Peyer's patch (tissue), 4 donors: Measurements from ENCODE around the gene MKNK1. TPM values are rescaled to one million over a fixed set of nuclear protein-coding genes. Genes with fewer than 3 reads are reported as not detected.
A peak's percentile ranks its signal among the peaks of the same experiment; 100 is the strongest.

Source experiments
- DNase-seq, 3 donors: peaks; one replicate each; pipeline ENCODE4 v3.0.0-alpha.2; 2017 to 2019
- H3K27ac ChIP-seq, 4 donors: fragments of 200-600 bp; sonication (generic); one replicate each; pipeline ENCODE4 v1.5.1; 2016 to 2019
- H3K27me3 ChIP-seq, 2 donors: fragments of 200-600 bp; sonication (generic); one replicate each; pipeline ENCODE4 v1.5.1; 2019
- H3K36me3 ChIP-seq, 3 donors: fragments of 200-600 bp; sonication (generic); one replicate each; pipeline ENCODE4 v1.5.1; 2016 to 2019
- H3K4me1 ChIP-seq, 4 donors: fragments of 200-600 bp; sonication (generic); one replicate each; pipeline ENCODE4 v1.5.1; 2016 to 2019
- H3K4me3 ChIP-seq, 4 donors: fragments of 200-600 bp; sonication (generic); 1 replicate in 3 of 4; 2 replicates in 1 of 4; pipeline ENCODE4 v1.5.1; 2016 to 2019; ENCODE audit warnings: mild to moderate bottlenecking in 1 of 4
- H3K9me3 ChIP-seq, 4 donors: fragments of 200-600 bp; sonication (generic); one replicate each; pipeline ENCODE4 v1.5.1; 2016 to 2019; ENCODE audit warnings: mild to moderate bottlenecking in 1 of 4
- POLR2A ChIP-seq, 2 donors: fragments of 450-650 bp; IDR thresholded peaks; one replicate each; pipeline ENCODE4 v1.5.1; 2017; ENCODE audit warnings: antibody characterized with exemption in 2 of 2, mild to moderate bottlenecking in 2 of 2, moderate library complexity in 2 of 2
- total RNA-seq, 4 donors: library from RNA; depleted of rRNA; stranded (reverse); fragments of >200 nt; gene quantifications; one replicate each; pipeline ENCODE4 v1.1.0, GENCODE V29; 2016
- TF ChIP-seq, protein P1 (sequence below), 6 experiments: fragments of 450-650 bp in 4 of 6; fragments of 200-600 bp in 2 of 6; sonication (generic) in 1 of 6; IDR thresholded peaks; one replicate each; pipeline ENCODE4 v1.5.1; 2017 to 2019; ENCODE audit warnings: antibody characterized with exemption in 6 of 6, mild to moderate bottlenecking in 3 of 6, moderate library complexity in 1 of 6

The MKNK1 gene
- total RNA-seq, 4 donors from 2014 or later, result 51.3 to 134 (median 94.2) TPM

DNA sequence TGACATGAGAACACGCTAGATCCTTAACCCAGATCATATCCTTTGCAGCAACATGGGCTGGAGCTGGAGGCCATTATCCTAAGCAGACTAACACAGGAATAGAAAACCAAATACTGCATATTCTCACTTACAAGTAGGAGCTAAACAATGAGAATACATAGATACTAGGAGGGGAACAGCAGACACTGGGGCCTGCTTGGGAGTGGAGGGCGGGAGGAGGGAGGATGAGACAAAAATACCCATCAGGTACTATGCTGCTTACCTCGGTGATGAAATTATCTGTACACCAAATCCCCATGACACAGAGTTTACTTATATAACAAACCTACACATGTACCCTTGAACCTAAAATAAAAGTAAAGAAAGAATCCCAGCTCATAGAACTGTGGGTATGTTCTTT, 13.8 kb upstream of the MKNK1 start:
- no peak overlapping the region for H3K4me3 ChIP-seq
- H3K9me3 ChIP-seq, result no peaks in the 10 kb centered on the region
- no peaks in the 10 kb centered on the region for H3K27me3 ChIP-seq
- no peak for DNase-seq
- peaks cover 0 to 45% (median 9%) of the 10 kb centered on the region in 4 donors for H3K4me1 ChIP-seq
- TF ChIP-seq POLR2A (IDR thresholded peaks at IDR 0.05), result no peak
- TF ChIP-seq, protein P1, sequence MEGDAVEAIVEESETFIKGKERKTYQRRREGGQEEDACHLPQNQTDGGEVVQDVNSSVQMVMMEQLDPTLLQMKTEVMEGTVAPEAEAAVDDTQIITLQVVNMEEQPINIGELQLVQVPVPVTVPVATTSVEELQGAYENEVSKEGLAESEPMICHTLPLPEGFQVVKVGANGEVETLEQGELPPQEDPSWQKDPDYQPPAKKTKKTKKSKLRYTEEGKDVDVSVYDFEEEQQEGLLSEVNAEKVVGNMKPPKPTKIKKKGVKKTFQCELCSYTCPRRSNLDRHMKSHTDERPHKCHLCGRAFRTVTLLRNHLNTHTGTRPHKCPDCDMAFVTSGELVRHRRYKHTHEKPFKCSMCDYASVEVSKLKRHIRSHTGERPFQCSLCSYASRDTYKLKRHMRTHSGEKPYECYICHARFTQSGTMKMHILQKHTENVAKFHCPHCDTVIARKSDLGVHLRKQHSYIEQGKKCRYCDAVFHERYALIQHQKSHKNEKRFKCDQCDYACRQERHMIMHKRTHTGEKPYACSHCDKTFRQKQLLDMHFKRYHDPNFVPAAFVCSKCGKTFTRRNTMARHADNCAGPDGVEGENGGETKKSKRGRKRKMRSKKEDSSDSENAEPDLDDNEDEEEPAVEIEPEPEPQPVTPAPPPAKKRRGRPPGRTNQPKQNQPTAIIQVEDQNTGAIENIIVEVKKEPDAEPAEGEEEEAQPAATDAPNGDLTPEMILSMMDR (IDR thresholded peaks at IDR 0.05), result no peak
- H3K36me3 ChIP-seq, result peaks cover 0 to 3% (median 0%) of the 10 kb centered on the region in 3 donors
- no peak overlapping the region for H3K27ac ChIP-seq

DNA sequence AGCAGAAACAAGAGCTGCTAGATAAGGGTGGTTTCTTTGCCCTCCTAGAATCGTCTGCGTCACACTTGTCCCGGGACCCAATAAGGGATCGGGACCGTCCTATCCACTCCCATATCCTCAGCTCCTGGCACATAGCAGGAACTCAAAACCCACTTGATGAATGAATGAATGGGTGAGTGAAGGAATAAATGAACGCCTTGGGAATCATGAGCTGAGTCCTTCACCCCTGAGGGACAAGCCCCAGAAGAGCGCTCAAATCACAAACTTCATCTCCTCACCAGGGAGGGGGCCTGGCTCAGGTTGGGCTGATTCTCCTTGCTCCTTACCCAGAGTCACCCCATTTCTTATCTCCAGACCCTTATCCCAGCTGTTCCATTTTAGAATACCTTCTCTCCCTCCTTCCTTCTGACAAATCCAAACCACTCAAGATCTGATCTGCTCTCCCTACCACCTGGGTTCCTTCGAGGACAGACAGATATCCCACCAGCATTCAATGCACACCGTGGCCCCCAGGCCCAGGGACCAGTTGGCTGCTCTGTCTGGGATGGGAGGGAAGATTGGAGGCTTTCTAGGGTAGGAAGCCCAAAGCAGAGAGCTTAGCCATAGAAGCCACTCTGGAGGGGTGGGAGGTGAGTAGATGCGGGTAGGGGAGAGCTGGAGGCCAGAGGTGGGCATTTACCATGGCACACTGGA, 13.2 kb upstream of the MKNK1 start:
- peaks cover 0 to 9% (median 0%) of the 10 kb centered on the region in 3 donors for H3K36me3 ChIP-seq
- no peaks in the 10 kb centered on the region for H3K9me3 ChIP-seq
- H3K27me3 ChIP-seq, result no peaks in the 10 kb centered on the region
- peaks cover 0 to 44% (median 9%) of the 10 kb centered on the region in 4 donors for H3K4me1 ChIP-seq
- peak overlapping the region; percentile 83 to 95 (median 92) for H3K27ac ChIP-seq
- H3K4me3 ChIP-seq, result peak overlapping the region; percentile 63 to 98 (median 76)
- TF ChIP-seq, protein P1 (IDR thresholded peaks at IDR 0.05), result no peak
- TF ChIP-seq POLR2A (IDR thresholded peaks at IDR 0.05), result no peak
- peak in 1 of 3 donors; percentile 29 for DNase-seq

DNA sequence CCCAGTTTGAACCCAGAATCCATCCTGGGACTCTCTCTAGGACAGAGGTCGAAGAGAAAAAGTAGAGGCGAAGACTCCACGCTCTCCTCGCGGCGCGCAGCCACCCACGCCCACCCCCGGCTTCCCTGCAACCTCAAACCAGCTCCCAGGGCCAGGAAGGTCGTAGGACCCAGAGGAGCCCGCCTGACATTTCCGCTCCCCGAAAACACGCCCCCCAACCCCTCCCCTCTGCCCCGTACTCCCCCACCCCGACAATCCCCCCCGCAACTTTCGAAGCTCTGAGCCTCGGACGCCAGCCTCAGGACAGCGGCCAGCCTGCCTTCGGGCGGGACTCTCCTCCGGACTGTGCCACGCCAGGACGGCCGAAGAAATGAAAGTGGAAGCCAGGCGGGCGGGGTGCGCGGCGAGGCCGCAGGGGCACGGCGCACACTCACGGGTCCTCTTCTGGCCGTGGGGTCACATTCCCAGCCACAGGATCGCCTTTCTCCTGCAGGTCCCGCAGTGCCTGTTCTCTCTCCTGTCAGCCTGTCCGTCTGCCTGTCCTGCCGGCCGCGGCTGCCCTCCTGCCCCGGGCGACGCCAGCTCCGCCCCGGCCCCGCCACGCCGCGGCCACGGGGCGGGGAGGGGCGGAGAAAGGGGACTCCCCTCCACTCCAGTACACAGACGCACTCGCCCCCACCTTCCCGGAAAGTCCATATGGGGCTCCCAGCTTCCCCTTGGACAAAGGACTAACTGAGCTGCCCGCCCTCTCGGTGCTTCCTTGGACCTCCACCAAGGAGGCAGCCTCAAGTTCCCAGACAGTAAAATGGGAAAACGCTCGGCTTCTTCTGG, 12.4 kb upstream of the MKNK1 start, which contains the start of gene MOB3C:
TSS of gene MOB3C (minus strand) at position 535 of the 831 bp plus-strand sequence. CDS start 3,490 bp downstream, outside the sequence.
- peaks cover 0 to 51% (median 9%) of the 10 kb centered on the region in 4 donors for H3K4me1 ChIP-seq
- peak within 1 kb of the TSS; percentile 63 to 98 (median 76) for H3K4me3 ChIP-seq
- H3K27me3 ChIP-seq, result no peaks in the 10 kb centered on the region
- no peaks in the 10 kb centered on the region for H3K9me3 ChIP-seq
- peak; percentile 74 to 88 (median 86) for DNase-seq
- peak within 1 kb of the TSS; percentile 83 to 95 (median 92) for H3K27ac ChIP-seq
- peak; percentile 60 to 69 for TF ChIP-seq POLR2A (IDR thresholded peaks at IDR 0.05)
- TF ChIP-seq, protein P1 (IDR thresholded peaks at IDR 0.05), result peak in 2 of 6 experiments; percentile 3 to 8
- H3K36me3 ChIP-seq, result peaks cover 0 to 15% (median 0%) of the 10 kb centered on the region in 3 donors

DNA sequence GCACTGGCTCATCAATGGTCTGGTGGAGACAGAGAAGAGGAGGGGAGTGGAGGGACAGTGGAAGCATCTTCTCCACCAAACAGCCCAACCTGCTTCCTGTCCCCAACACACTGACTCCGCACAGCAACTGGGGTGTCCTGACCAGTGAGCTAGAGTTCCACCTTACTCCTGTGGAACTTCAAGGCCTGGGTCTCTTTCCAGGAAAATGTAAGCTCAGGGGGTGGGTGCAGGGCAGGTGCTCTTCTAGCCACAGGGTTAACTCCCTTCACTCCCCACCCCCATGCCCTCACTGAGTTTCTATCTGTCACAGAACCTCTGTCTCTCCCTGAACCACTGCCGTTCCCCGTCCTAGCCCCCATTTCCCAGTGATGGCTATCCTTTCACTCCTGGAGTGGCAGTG, 11.7 kb upstream of the MKNK1 start:
- Histone ChIP-seq H3K4me3 (peak overlapping the region; percentile 63 to 98 (median 76)), H3K27me3 (no peaks in the 10 kb centered on the region), H3K4me1 (peaks cover 0 to 51% (median 9%) of the 10 kb centered on the region in 4 donors), H3K27ac (peak overlapping the region; percentile 83 to 95 (median 92)), H3K9me3 (no peaks in the 10 kb centered on the region), H3K36me3 (peaks cover 0 to 15% (median 0%) of the 10 kb centered on the region in 3 donors)
- TF ChIP-seq, protein P1 (IDR thresholded peaks at IDR 0.05), result no peak
- no peak for TF ChIP-seq POLR2A (IDR thresholded peaks at IDR 0.05)
- peak in 1 of 3 donors; percentile 48 for DNase-seq

DNA sequence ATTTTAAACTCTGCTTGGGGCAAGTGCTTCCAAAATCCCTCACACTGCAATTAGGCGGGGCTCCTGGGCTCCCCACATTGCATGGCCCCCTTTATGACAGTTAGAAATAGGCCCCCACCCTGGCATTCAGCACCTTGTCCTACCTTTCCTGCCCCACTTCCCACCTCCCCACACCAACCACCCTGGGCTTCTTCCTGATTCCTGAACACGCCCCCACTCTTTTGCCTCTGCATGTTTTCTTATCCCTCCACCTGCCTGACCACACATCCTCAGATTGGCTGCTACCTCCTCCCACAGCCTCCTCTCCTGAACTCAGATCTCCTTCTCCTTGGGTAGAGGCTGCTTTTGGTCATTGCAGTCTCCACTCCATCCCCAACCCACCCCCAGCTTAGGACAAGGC, 11.0 kb upstream of the MKNK1 start:
- peak overlapping the region in 1 of 4 donors; percentile 28 for H3K27ac ChIP-seq
- no peaks in the 10 kb centered on the region for H3K27me3 ChIP-seq
- H3K4me3 ChIP-seq, result peak overlapping the region in 2 of 4 donors; percentile 63 to 79
- TF ChIP-seq POLR2A (IDR thresholded peaks at IDR 0.05), result no peak
- TF ChIP-seq, protein P1 (IDR thresholded peaks at IDR 0.05), result no peak
- peaks cover 0 to 15% (median 0%) of the 10 kb centered on the region in 3 donors for H3K36me3 ChIP-seq
- DNase-seq, result peak in 1 of 3 donors; percentile 36
- no peaks in the 10 kb centered on the region for H3K9me3 ChIP-seq
- peaks cover 0 to 51% (median 9%) of the 10 kb centered on the region in 4 donors for H3K4me1 ChIP-seq
